ENCODE data around the gene VSTM4.

The VSTM4 gene

GRCh38 chr10:49072166-49072885 lies 43.0 kb downstream of the VSTM4 start:
- DNase-seq: no peak

- DNase-seq: no peak
Measured at GRCh38 chr10:49071160-49071761, 44.1 kb downstream of the VSTM4 start.

- no peak for DNase-seq
Measured at GRCh38 chr10:49070701-49071100, 44.6 kb downstream of the VSTM4 start.

- DNase-seq: no peak
Measured at GRCh38 chr10:49068672-49069217, 46.6 kb downstream of the VSTM4 start.

- DNase-seq: no peak
Measured at GRCh38 chr10:49068209-49068608, 47.1 kb downstream of the VSTM4 start.

GRCh38 chr10:49066944-49067730 lies 48.2 kb downstream of the VSTM4 start:
- no peak for DNase-seq

GRCh38 chr10:49062229-49062628 lies 53.1 kb downstream of the VSTM4 start:
- no peak for DNase-seq

GRCh38 chr10:49061667-49062066 lies 53.7 kb downstream of the VSTM4 start:
- no peak for DNase-seq

- DNase-seq: no peak
Measured at GRCh38 chr10:49058463-49059255, 56.7 kb downstream of the VSTM4 start.

- no peak for DNase-seq
Measured at GRCh38 chr10:49057231-49057880, 58.0 kb downstream of the VSTM4 start.

GRCh38 chr10:49056356-49056755 lies 59.0 kb downstream of the VSTM4 start:
- DNase-seq: no peak

- no peak for DNase-seq
Measured at GRCh38 chr10:49055221-49055849, 60.0 kb downstream of the VSTM4 start.

- DNase-seq: no peak
Measured at GRCh38 chr10:49054753-49055152, 60.6 kb downstream of the VSTM4 start.

GRCh38 chr10:49053998-49054692 lies 61.2 kb downstream of the VSTM4 start:
- DNase-seq: no peak

- peak in 1 of 56 donors; percentile 43 for DNase-seq
Measured at GRCh38 chr10:49053053-49053997, 62.0 kb downstream of the VSTM4 start.

- DNase-seq: no peak
Measured at GRCh38 chr10:49052069-49052468, 63.3 kb downstream of the VSTM4 start.

- DNase-seq: no peak
Measured at GRCh38 chr10:49050906-49051305, 64.4 kb downstream of the VSTM4 start.

- DNase-seq: no peak
Measured at GRCh38 chr10:49050366-49050765, 65.0 kb downstream of the VSTM4 start.

All from amygdala (tissue), 56 donors.